Motor neuron (in vitro differentiated cells): ENCODE data around the gene PDE4D. TPM values are rescaled to one million over a fixed set of nuclear protein-coding genes. Genes with fewer than 3 reads are reported as not detected.
A peak's percentile ranks its signal among the peaks of the same experiment; 100 is the strongest.

Experiments used
- ATAC-seq, 8 experiments: fragments of 200-7000 bp; cut with Tn5 transposase; replicated peaks in 6 of 8; 2 replicates each; pipeline ENCODE4 v1.8.0; 2021; ENCODE audit warnings: mild to moderate bottlenecking in 8 of 8, moderate library complexity in 8 of 8
- H3K27ac ChIP-seq, 2 donors: fragments of 250-450 bp; sonication (Bioruptor Pico); 2 replicates each; pipeline ENCODE4 v1.9.0; 2021; ENCODE audit warnings: antibody characterized with exemption in 2 of 2, mild to moderate bottlenecking in 2 of 2, moderate library complexity in 1 of 2
- H3K4me1 ChIP-seq, 2 donors: fragments of 250-450 bp; sonication (Bioruptor Pico); replicated peaks in 1 of 2; 2 replicates each; pipeline ENCODE4 v1.6.1; 2021; ENCODE audit warnings: antibody characterized with exemption in 2 of 2, mild to moderate bottlenecking in 2 of 2, moderate library complexity in 1 of 2
- H3K4me3 ChIP-seq, 5 donors: fragments of 250-450 bp; sonication (Bioruptor Pico); 2 replicates each; pipeline ENCODE4 v1.9.0; 2021; ENCODE audit warnings: antibody characterized with exemption in 5 of 5, mild to moderate bottlenecking in 5 of 5, moderate library complexity in 4 of 5
- WGBS, 10 experiments: fragments of 450-650 bp; shearing (Covaris generic); methylation state at CpG; one replicate each; pipeline ENCODE4 v1.0.0; 2022; 5-methylcytosine and 5-hydroxymethylcytosine counted together
- in situ Hi-C, 9 experiments: fragments of 400-800 bp; cut with MboI; loops; one replicate each; pipeline ENCODE4 v1.15.0; 2021; ENCODE audit warnings: low sequenced_read_pairs in 9 of 9, low pct_unique_long_range_greater_than_20kb in 2 of 9; ENCODE audit not compliant: unreplicated experiment in 9 of 9
- total RNA-seq, 8 experiments: library from RNA; unstranded; fragments of 300-600 nt; gene quantifications; 2 replicates each; pipeline versions ENCODE4 v1.2.3 to v1.2.4, GENCODE V29; 2022

PDE4D gene
- total RNA-seq, 8 experiments from 2014 or later: 10.1 to 57.2 (median 23.7) TPM

GRCh38 chr5:59136549-59136948, 757.0 kb downstream of the PDE4D start:
- peak in 2 of 8 experiments; percentile 33 to 62 for ATAC-seq
- 0 to 100% (median 83%) methylated on average over 1 to 2 of the region's 2 CpGs; no CpG with 5 or more reads in 3 of the 10 experiments for WGBS, 10 experiments
- in situ Hi-C loops: no loop called here
- Histone ChIP-seq H3K27ac (no peak overlapping the region), H3K4me3 (no peak overlapping the region), H3K4me1 (no peaks in the 10 kb centered on the region)

- ATAC-seq: no peak
- in situ Hi-C loops: no loop called here
- H3K4me1 ChIP-seq: no peaks in the 10 kb centered on the region
- 50 to 97% (median 74%) methylated on average over 2 to 5 of the region's 5 CpGs; no CpG with 5 or more reads in 1 of the 10 experiments for WGBS, 10 experiments
- no peak overlapping the region for H3K27ac ChIP-seq
- H3K4me3 ChIP-seq: no peak overlapping the region
Measured at GRCh38 chr5:59134471-59135163, 758.9 kb downstream of the PDE4D start.

- ATAC-seq: peak in 7 of 8 experiments; percentile 62 to 82 (median 72)
Measured at GRCh38 chr5:59133764-59134261, 759.7 kb downstream of the PDE4D start.

GRCh38 chr5:59132131-59132530, 761.4 kb downstream of the PDE4D start:
- WGBS, 10 experiments: 85 to 100% (median 93%) methylated on average over 3 to 5 of the region's 5 CpGs
- no peak for ATAC-seq
- Histone ChIP-seq H3K27ac (no peak overlapping the region), H3K4me1 (peaks cover 2 to 6% of the 10 kb centered on the region in 2 donors), H3K4me3 (no peak overlapping the region)
- in situ Hi-C loops: no loop called here

More at GRCh38 chr5:59133764-59134261, 759.7 kb downstream of the PDE4D start:
- Histone ChIP-seq H3K27ac (no peak overlapping the region), H3K4me1 (no peaks in the 10 kb centered on the region), H3K4me3 (no peak overlapping the region)
- WGBS, 10 experiments: 33 to 100% (median 100%) methylated on average over 1 to 2 of the region's 2 CpGs; no CpG with 5 or more reads in 4 of the 10 experiments
- in situ Hi-C loops: no loop called here

- H3K27ac ChIP-seq: no peak overlapping the region
- no peak overlapping the region for H3K4me3 ChIP-seq
- ATAC-seq: no peak
- in situ Hi-C loops: no loop called here
- 40 to 100% (median 94%) methylated on average over 1 to 2 of the region's 2 CpGs; no CpG with 5 or more reads in 3 of the 10 experiments for WGBS, 10 experiments
- H3K4me1 ChIP-seq: peaks cover 13 to 23% of the 10 kb centered on the region in 2 donors
Measured at GRCh38 chr5:59130431-59130830, 763.1 kb downstream of the PDE4D start.

- WGBS, 10 experiments: 83 to 100% (median 100%) methylated on average over 1 of the region's 1 CpG; no CpG with 5 or more reads in 6 of the 10 experiments
- Histone ChIP-seq H3K4me1 (peaks cover 15 to 39% of the 10 kb centered on the region in 2 donors), H3K27ac (no peak overlapping the region), H3K4me3 (no peak overlapping the region)
- ATAC-seq: no peak
- in situ Hi-C loops: no loop called here
Measured at GRCh38 chr5:59128646-59129290, 764.8 kb downstream of the PDE4D start.

- peak overlapping the region; percentile 11 to 29 (median 20) for H3K4me3 ChIP-seq
- 6 to 75% (median 46%) methylated on average over 2 to 11 of the region's 15 CpGs for WGBS, 10 experiments
- peaks cover 15 to 42% of the 10 kb centered on the region in 2 donors for H3K4me1 ChIP-seq
- in situ Hi-C loops: no loop called here
- peak; percentile 6 to 46 (median 38) for ATAC-seq
- H3K27ac ChIP-seq: peak overlapping the region; percentile 82
Measured at GRCh38 chr5:59126708-59127573, 766.6 kb downstream of the PDE4D start.

- no peak overlapping the region for H3K4me3 ChIP-seq
- in situ Hi-C loops: no loop called here
- H3K4me1 ChIP-seq: peaks cover 15 to 42% of the 10 kb centered on the region in 2 donors
- peak overlapping the region in 1 of 2 donors; percentile 82 for H3K27ac ChIP-seq
- peak in 1 of 8 experiments; percentile 5 for ATAC-seq
- 16 to 85% (median 62%) methylated on average over 1 to 5 of the region's 5 CpGs for WGBS, 10 experiments
Measured at GRCh38 chr5:59126016-59126707, 767.4 kb downstream of the PDE4D start.

- in situ Hi-C loops: no loop called here
- WGBS, 10 experiments: 63 to 100% (median 81%) methylated on average over 2 to 8 of the region's 9 CpGs
- peaks cover 15 to 42% of the 10 kb centered on the region in 2 donors for H3K4me1 ChIP-seq
- no peak for ATAC-seq
- H3K27ac ChIP-seq: no peak overlapping the region
- no peak overlapping the region for H3K4me3 ChIP-seq
Measured at GRCh38 chr5:59125011-59125961, 768.2 kb downstream of the PDE4D start.

GRCh38 chr5:59123595-59124561, 769.6 kb downstream of the PDE4D start:
- peaks cover 15 to 42% of the 10 kb centered on the region in 2 donors for H3K4me1 ChIP-seq
- in situ Hi-C loops: no loop called here
- 20 to 93% (median 71%) methylated on average over 1 to 5 of the region's 5 CpGs; no CpG with 5 or more reads in 1 of the 10 experiments for WGBS, 10 experiments
- no peak overlapping the region for H3K4me3 ChIP-seq
- H3K27ac ChIP-seq: no peak overlapping the region
- ATAC-seq: peak in 1 of 8 experiments; percentile 11

- in situ Hi-C loops: no loop called here
- Histone ChIP-seq H3K4me1 (peaks cover 2 to 14% of the 10 kb centered on the region in 2 donors), H3K27ac (no peak overlapping the region), H3K4me3 (no peak overlapping the region)
- ATAC-seq: no peak
- WGBS, 10 experiments: 67 to 100% (median 100%) methylated on average over 1 of the region's 1 CpG; no CpG with 5 or more reads in 1 of the 10 experiments
Measured at GRCh38 chr5:59119480-59119879, 774.0 kb downstream of the PDE4D start.
